Epithelial cell of proximal tubule (primary cell): ENCODE data around the gene SLC9A6. TPM values are rescaled to one million over a fixed set of nuclear protein-coding genes. Genes with fewer than 3 reads are reported as not detected.

Experiments
- DNase-seq: peaks from one replicate; pipeline ENCODE4 v3.0.0-alpha.2; 2011; ENCODE audit warnings: low read depth
- H3K4me3 ChIP-seq: 2 replicates; pipeline ENCODE4 v1.5.1; 2011; ENCODE audit warnings: low read depth, mild to moderate bottlenecking, low read length
- total RNA-seq: library from RNA; depleted of rRNA; stranded (reverse); fragments of >200 nt; gene quantifications from 2 replicates; pipeline ENCODE4 v1.2.3, GENCODE V29; 2015
- TF ChIP-seq, protein P1 (sequence below): conservative IDR thresholded peaks from 2 replicates; pipeline ENCODE4 v1.5.1; 2012; ENCODE audit warnings: low read depth, mild to moderate bottlenecking, low read length

Gene SLC9A6
- total RNA-seq, 1 donor from 2014 or later: 9.1 TPM

GRCh38 chrX:136094962-136095361 lies 109.7 kb downstream of the SLC9A6 start:
- H3K4me3 ChIP-seq: no peak overlapping the region
- DNase-seq: no peak
- TF ChIP-seq, protein P1, sequence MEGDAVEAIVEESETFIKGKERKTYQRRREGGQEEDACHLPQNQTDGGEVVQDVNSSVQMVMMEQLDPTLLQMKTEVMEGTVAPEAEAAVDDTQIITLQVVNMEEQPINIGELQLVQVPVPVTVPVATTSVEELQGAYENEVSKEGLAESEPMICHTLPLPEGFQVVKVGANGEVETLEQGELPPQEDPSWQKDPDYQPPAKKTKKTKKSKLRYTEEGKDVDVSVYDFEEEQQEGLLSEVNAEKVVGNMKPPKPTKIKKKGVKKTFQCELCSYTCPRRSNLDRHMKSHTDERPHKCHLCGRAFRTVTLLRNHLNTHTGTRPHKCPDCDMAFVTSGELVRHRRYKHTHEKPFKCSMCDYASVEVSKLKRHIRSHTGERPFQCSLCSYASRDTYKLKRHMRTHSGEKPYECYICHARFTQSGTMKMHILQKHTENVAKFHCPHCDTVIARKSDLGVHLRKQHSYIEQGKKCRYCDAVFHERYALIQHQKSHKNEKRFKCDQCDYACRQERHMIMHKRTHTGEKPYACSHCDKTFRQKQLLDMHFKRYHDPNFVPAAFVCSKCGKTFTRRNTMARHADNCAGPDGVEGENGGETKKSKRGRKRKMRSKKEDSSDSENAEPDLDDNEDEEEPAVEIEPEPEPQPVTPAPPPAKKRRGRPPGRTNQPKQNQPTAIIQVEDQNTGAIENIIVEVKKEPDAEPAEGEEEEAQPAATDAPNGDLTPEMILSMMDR: no peak

Other genes starting within 250 kb of the SLC9A6 start
- not detected in 2 replicates for gene CT45A3, start 217.2 kb upstream of the SLC9A6 start, total RNA-seq
- gene CT45A5, start 199.9 kb upstream of the SLC9A6 start, total RNA-seq: not detected in 2 replicates
- not detected in 2 replicates for gene CT45A6, start 182.6 kb upstream of the SLC9A6 start, total RNA-seq
- not detected in 2 replicates for gene CT45A2, start 165.4 kb upstream of the SLC9A6 start, total RNA-seq
- not detected in 2 replicates for gene CT45A7, start 148.2 kb upstream of the SLC9A6 start, total RNA-seq
- not detected in 2 replicates for gene CT45A8, start 130.9 kb upstream of the SLC9A6 start, total RNA-seq
- not detected in 2 replicates for gene CT45A9, start 113.6 kb upstream of the SLC9A6 start, total RNA-seq
- gene CT45A10, start 92.0 kb upstream of the SLC9A6 start, total RNA-seq: not detected in 2 replicates
- not detected in 2 replicates for gene SAGE1, start 91.7 kb upstream of the SLC9A6 start, total RNA-seq
- 16.5 and 20.9 TPM in 2 replicates for gene MMGT1, start 11.4 kb upstream of the SLC9A6 start, total RNA-seq
- 5.4 and 15.5 TPM in 2 replicates for gene FHL1, start 162.1 kb downstream of the SLC9A6 start, total RNA-seq